CD14-positive monocyte (primary cell): Measurements from ENCODE around the gene DTNBP1. TPM values are rescaled to one million over a fixed set of nuclear protein-coding genes. Genes with fewer than 3 reads are reported as not detected.

ENCODE experiments used
- DNase-seq, 3 donors: peaks; one replicate each; pipeline ENCODE4 v3.0.0-alpha.2; 2011 to 2022
- H2AFZ ChIP-seq: 2 replicates; pipeline ENCODE4 v1.6.0; 2012; ENCODE audit warnings: mild to moderate bottlenecking, low read depth, low read length, inconsistent platforms; ENCODE audit not compliant: insufficient read depth, poor library complexity, severe bottlenecking
- H3K27ac ChIP-seq, 2 donors: 1 replicate in 1 of 2; 2 replicates in 1 of 2; pipeline ENCODE4 v1.5.1; 2012 to 2013; ENCODE audit warnings: low read length in 2 of 2, control low read depth in 1 of 2, inconsistent platforms in 1 of 2, low read depth in 1 of 2, mild to moderate bottlenecking in 1 of 2
- H3K27me3 ChIP-seq, 2 donors: one replicate each; pipeline versions ENCODE4 v1.6.0 to v1.6.1; 2011 to 2013; ENCODE audit warnings: low read length in 2 of 2; ENCODE audit not compliant: control insufficient read depth in 2 of 2, insufficient read depth in 2 of 2
- H3K36me3 ChIP-seq, 2 donors: replicated peaks in 1 of 2; 1 replicate in 1 of 2; 2 replicates in 1 of 2; pipeline versions ENCODE4 v1.5.1 to v1.6.1; 2012 to 2013; ENCODE audit warnings: low read length in 2 of 2, control low read depth in 1 of 2, inconsistent platforms in 1 of 2, mild to moderate bottlenecking in 1 of 2; ENCODE audit not compliant: insufficient read depth in 2 of 2, control insufficient read depth in 1 of 2
- H3K4me1 ChIP-seq, 2 donors: 1 replicate in 1 of 2; 2 replicates in 1 of 2; pipeline versions ENCODE4 v1.5.1 to v1.6.1; 2012 to 2013; ENCODE audit warnings: low read length in 2 of 2, control low read depth in 1 of 2, inconsistent platforms in 1 of 2, mild to moderate bottlenecking in 1 of 2, moderate library complexity in 1 of 2; ENCODE audit not compliant: insufficient read depth in 2 of 2, control insufficient read depth in 1 of 2
- H3K4me2 ChIP-seq: replicated peaks from 2 replicates; pipeline ENCODE3; 2012; ENCODE audit warnings: low read length, moderate library complexity, mild to moderate bottlenecking; ENCODE audit not compliant: poor library complexity, severe bottlenecking; ENCODE audit errors: extremely low read depth
- H3K4me3 ChIP-seq, 3 experiments: fragments of 200-600 bp in 1 of 3; sonication (generic) in 1 of 3; replicated peaks in 1 of 3; 1 replicate in 2 of 3; 2 replicates in 1 of 3; pipeline ENCODE4 v1.5.1; 2011 to 2013; ENCODE audit warnings: low read length in 3 of 3, mild to moderate bottlenecking in 3 of 3, control low read depth in 2 of 3, low read depth in 2 of 3, inconsistent platforms in 1 of 3, moderate library complexity in 1 of 3
- H3K79me2 ChIP-seq: 2 replicates; pipeline ENCODE4 v1.6.0; 2012; ENCODE audit warnings: mild to moderate bottlenecking, control low read depth, inconsistent platforms, low read length, moderate library complexity; ENCODE audit not compliant: insufficient read depth
- H3K9ac ChIP-seq: 2 replicates; pipeline ENCODE4 v1.6.0; 2017; ENCODE audit warnings: low read length, mild to moderate bottlenecking; ENCODE audit not compliant: insufficient read depth, poor library complexity, severe bottlenecking
- H3K9me3 ChIP-seq, 2 donors: replicated peaks in 1 of 2; 1 replicate in 1 of 2; 2 replicates in 1 of 2; pipeline versions ENCODE4 v1.5.1 to v1.6.1; 2012 to 2013; ENCODE audit warnings: low read length in 2 of 2, control low read depth in 1 of 2; ENCODE audit not compliant: control insufficient read depth in 1 of 2, insufficient read depth in 1 of 2
- H4K20me1 ChIP-seq: 2 replicates; pipeline ENCODE4 v1.6.0; 2012; ENCODE audit warnings: mild to moderate bottlenecking, low read length, control low read depth, moderate library complexity; ENCODE audit not compliant: insufficient read depth
- H3K27ac Mint-ChIP-seq, 7 donors: one replicate each; pipeline ENCODE4 v1.8.0; 2020; ENCODE audit warnings: mild to moderate bottlenecking in 7 of 7, mixed read lengths in 7 of 7, moderate library complexity in 6 of 7, inconsistent platforms in 2 of 7
- H3K27me3 Mint-ChIP-seq, 3 donors: one replicate each; pipeline ENCODE4 v1.8.0; 2021 to 2022; ENCODE audit warnings: low read depth in 3 of 3, mild to moderate bottlenecking in 3 of 3, mixed read lengths in 3 of 3, moderate library complexity in 3 of 3, inconsistent platforms in 1 of 3
- H3K36me3 Mint-ChIP-seq, 2 donors: one replicate each; pipeline ENCODE4 v1.8.0; 2020; ENCODE audit warnings: mixed read lengths in 2 of 2, inconsistent platforms in 1 of 2, mild to moderate bottlenecking in 1 of 2
- H3K4me1 Mint-ChIP-seq: one replicate; pipeline ENCODE4 v1.8.0; 2020; ENCODE audit warnings: mild to moderate bottlenecking, mixed read lengths
- H3K4me3 Mint-ChIP-seq, 2 donors: one replicate each; pipeline ENCODE4 v1.8.0; 2020; ENCODE audit warnings: mild to moderate bottlenecking in 2 of 2, mixed read lengths in 2 of 2, moderate library complexity in 1 of 2
- H3K9me3 Mint-ChIP-seq, 7 donors: one replicate each; pipeline ENCODE4 v1.8.0; 2020 to 2022; ENCODE audit warnings: mixed read lengths in 7 of 7, mild to moderate bottlenecking in 6 of 7, moderate library complexity in 6 of 7, inconsistent platforms in 2 of 7
- CTCF ChIP-seq: fragments of 200-600 bp; IDR thresholded peaks from one replicate; pipeline ENCODE4 v1.8.0; 2022; ENCODE audit warnings: antibody characterized with exemption, mild to moderate bottlenecking
- WGBS: methylation state at CpG from one replicate; pipeline ENCODE4 v1.1.5; 2013; ENCODE audit warnings: missing lambda C conversion rate; ENCODE audit not compliant: insufficient coverage; 5-methylcytosine and 5-hydroxymethylcytosine counted together
- intact Hi-C, 2 donors: fragments of 100-400 bp; cut with micrococcal nuclease; formaldehyde crosslinking; loops; one replicate each; pipeline versions ENCODE4 v1.15.0 to v1.15.1; 2023
- polyA plus RNA-seq, 3 donors: library from polyadenylated mRNA; depleted of rRNA in 1 of 3; unstranded in 2 of 3; stranded (reverse) in 1 of 3; fragments of 300-500 nt in 2 of 3; fragments of >200 nt in 1 of 3; fragmentation: Illumina TruSeq in 2 of 3; gene quantifications; 1 replicate in 2 of 3; 2 replicates in 1 of 3; pipeline ENCODE4 v1.2.3, GENCODE V29; 2012 to 2021

Gene DTNBP1
- polyA plus RNA-seq, 3 donors: 19.7 to 26.9 (median 20.5) TPM

- Histone ChIP-seq H2AFZ (no peak overlapping the region), H3K4me3 (no peak overlapping the region), H3K79me2 (peaks cover 17% of the 10 kb centered on the region), H4K20me1 (peaks cover 15% of the 10 kb centered on the region), H3K27ac (no peak overlapping the region), H3K9ac (no peak overlapping the region), H3K4me2 (no peak overlapping the region), H3K9me3 (no peaks in the 10 kb centered on the region), H3K27me3 (no peaks in the 10 kb centered on the region), H3K4me1 (peaks cover 12 to 19% of the 10 kb centered on the region in 2 donors), H3K36me3 (peaks cover 0 to 20% of the 10 kb centered on the region in 2 donors)
- peaks cover 0 to 7% (median 0%) of the 10 kb centered on the region in 3 donors for H3K27me3 Mint-ChIP-seq
- no peaks in the 10 kb centered on the region for H3K9me3 Mint-ChIP-seq
- peak overlapping the region in 1 of 7 donors; percentile 26 for H3K27ac Mint-ChIP-seq
- no peak overlapping the region for H3K4me3 Mint-ChIP-seq
- TF ChIP-seq CTCF: no peak
- intact Hi-C loops: no loop called here
- 94% methylated on average over 7 of the region's 7 CpGs for WGBS
- peaks cover 12 to 15% of the 10 kb centered on the region in 2 donors for H3K36me3 Mint-ChIP-seq
- no peak for DNase-seq
- peaks cover 26% of the 10 kb centered on the region for H3K4me1 Mint-ChIP-seq
These were observed 85.2 kb downstream of the DTNBP1 start for GRCh38 chr6:15577550-15578171.

GRCh38 chr6:15577106-15577505 is 85.7 kb downstream of the DTNBP1 start:
- H3K9me3 Mint-ChIP-seq: no peaks in the 10 kb centered on the region
- H3K4me3 Mint-ChIP-seq: no peak overlapping the region

More at GRCh38 chr6:15577106-15577505, 85.7 kb downstream of the DTNBP1 start:
- DNase-seq: no peak
- Mint-ChIP-seq H3K4me1 (peaks cover 26% of the 10 kb centered on the region), H3K36me3 (peaks cover 12 to 15% of the 10 kb centered on the region in 2 donors), H3K27ac (peak overlapping the region in 1 of 7 donors; percentile 22), H3K27me3 (peaks cover 0 to 7% (median 0%) of the 10 kb centered on the region in 3 donors)
- Histone ChIP-seq H4K20me1 (peaks cover 15% of the 10 kb centered on the region), H2AFZ (no peak overlapping the region), H3K9me3 (no peaks in the 10 kb centered on the region), H3K27me3 (no peaks in the 10 kb centered on the region), H3K9ac (no peak overlapping the region), H3K4me3 (no peak overlapping the region), H3K4me2 (no peak overlapping the region), H3K79me2 (peaks cover 17% of the 10 kb centered on the region), H3K36me3 (peaks cover 0 to 20% of the 10 kb centered on the region in 2 donors), H3K27ac (no peak overlapping the region), H3K4me1 (peaks cover 12 to 19% of the 10 kb centered on the region in 2 donors)
- intact Hi-C loops: no loop called here
- 96% methylated on average over 8 of the region's 8 CpGs for WGBS
- TF ChIP-seq CTCF: no peak
